IMR-90 (cell line): ENCODE results near the gene SLC35E3. TPM values are rescaled to one million over a fixed set of nuclear protein-coding genes. Genes with fewer than 3 reads are reported as not detected.
"Not testable (repeated sequence)": the region's sequence is repeated elsewhere in the genome, so short reads cannot be mapped to it uniquely, and the experiment has no call there.

Experiments
- ATAC-seq: fragments of 200-7000 bp; cut with Tn5 transposase; 2 replicates; pipeline ENCODE4 v1.9.1; 2020; ENCODE audit warnings: low read depth, mild to moderate bottlenecking, moderate library complexity
- BruUV-seq: library from RNA; stranded (reverse); fragments of 400-500 nt; replicated peaks from 2 replicates; lab custom pipeline; 2021; lab: Mats Ljungman, UMichigan
- CTCF ChIA-PET: fragments of 300-600 bp; formaldehyde crosslinking; extraction: SDS; loops from one replicate; lab custom pipeline; 2021; ENCODE audit warnings: antibody characterized with exemption; lab: Yijun Ruan, JAX
- POLR2A ChIA-PET: fragments of 300-600 bp; sonication (Branson Sonifier 250); formaldehyde crosslinking; loops from one replicate; lab custom pipeline; 2022; ENCODE audit warnings: antibody characterized with exemption; ENCODE audit not compliant: unreplicated experiment; lab: Charles Lee
- DNase-seq: peaks from one replicate; pipeline ENCODE4 v3.0.0; 2013
- H2AFZ ChIP-seq: replicated peaks from 2 replicates; pipeline ENCODE3; 2013; ENCODE audit warnings: low read length, mild to moderate bottlenecking; ENCODE audit not compliant: poor library complexity
- H2AK5ac ChIP-seq: 2 replicates; pipeline ENCODE4 v1.6.1; 2013; ENCODE audit warnings: low read depth, low read length, inconsistent platforms
- H2AK9ac ChIP-seq: replicated peaks from 2 replicates; pipeline ENCODE3; 2013; ENCODE audit warnings: mild to moderate bottlenecking, low read depth, low read length, moderate library complexity; ENCODE audit not compliant: poor library complexity
- H2BK120ac ChIP-seq: 2 replicates; pipeline ENCODE4 v1.6.1; 2013; ENCODE audit warnings: low read depth, low read length, inconsistent platforms
- H2BK15ac ChIP-seq: 3 replicates; pipeline ENCODE4 v1.6.1; 2013; ENCODE audit warnings: low read depth, low read length, inconsistent platforms
- H2BK20ac ChIP-seq: 2 replicates; pipeline ENCODE4 v1.6.1; 2013; ENCODE audit warnings: low read depth, mild to moderate bottlenecking, inconsistent platforms, low read length, moderate library complexity
- H2BK5ac ChIP-seq: 2 replicates; pipeline ENCODE4 v1.6.1; 2013; ENCODE audit warnings: mild to moderate bottlenecking, low read depth, low read length, inconsistent platforms; ENCODE audit not compliant: poor library complexity, severe bottlenecking
- H3K14ac ChIP-seq: replicated peaks from 2 replicates; pipeline ENCODE4 v1.6.1; 2013; ENCODE audit warnings: low read depth, low read length, inconsistent platforms
- H3K18ac ChIP-seq: 2 replicates; pipeline ENCODE4 v1.6.1; 2013; ENCODE audit warnings: low read depth, low read length, control low read depth
- H3K23ac ChIP-seq: 2 replicates; pipeline ENCODE4 v1.6.1; 2013; ENCODE audit warnings: low read depth, low read length, inconsistent platforms
- H3K27ac ChIP-seq: 2 replicates; pipeline ENCODE4 v1.5.1; 2013; ENCODE audit warnings: mild to moderate bottlenecking, control low read depth, low read length; ENCODE audit not compliant: insufficient read depth
- H3K27me3 ChIP-seq: 2 replicates; pipeline ENCODE4 v1.6.1; 2013; ENCODE audit warnings: low read length; ENCODE audit not compliant: control insufficient read depth, insufficient read depth
- H3K36me3 ChIP-seq: 2 replicates; pipeline ENCODE4 v1.6.1; 2013; ENCODE audit warnings: low read length, mixed read lengths; ENCODE audit not compliant: control insufficient read depth, insufficient read depth
- H3K4ac ChIP-seq: 2 replicates; pipeline ENCODE4 v1.6.1; 2013; ENCODE audit warnings: low read depth, low read length, inconsistent platforms
- H3K4me1 ChIP-seq: 2 replicates; pipeline ENCODE4 v1.6.1; 2013; ENCODE audit warnings: low read length, mixed read lengths; ENCODE audit not compliant: control insufficient read depth, insufficient read depth
- H3K4me2 ChIP-seq: 2 replicates; pipeline ENCODE4 v1.6.1; 2013; ENCODE audit warnings: low read depth, mild to moderate bottlenecking, control low read depth, low read length, moderate library complexity
- H3K4me3 ChIP-seq: 2 replicates; pipeline ENCODE4 v1.5.1; 2013; ENCODE audit warnings: low read depth, mild to moderate bottlenecking, control low read depth, low read length, moderate library complexity; ENCODE audit not compliant: insufficient read depth
- H3K56ac ChIP-seq: 2 replicates; pipeline ENCODE4 v1.6.1; 2013; ENCODE audit warnings: low read length, inconsistent platforms; ENCODE audit not compliant: insufficient read depth; ENCODE audit errors: extremely low read depth
- H3K79me1 ChIP-seq, 2 experiments: 2 replicates each; pipeline ENCODE4 v1.6.1; 2013; ENCODE audit warnings: low read length in 2 of 2, inconsistent platforms in 1 of 2, low read depth in 1 of 2
- H3K9ac ChIP-seq: 2 replicates; pipeline ENCODE4 v1.6.1; 2013; ENCODE audit warnings: low read depth, low read length, control low read depth
- H3K9me1 ChIP-seq: 2 replicates; pipeline ENCODE4 v1.6.1; 2013; ENCODE audit warnings: low read length, inconsistent platforms; ENCODE audit not compliant: insufficient read depth
- H3K9me3 ChIP-seq: 2 replicates; pipeline ENCODE4 v1.6.1; 2013; ENCODE audit warnings: low read length; ENCODE audit not compliant: control insufficient read depth, insufficient read depth
- H4K20me1 ChIP-seq: 2 replicates; pipeline ENCODE4 v1.6.1; 2013; ENCODE audit warnings: low read length, inconsistent platforms; ENCODE audit not compliant: insufficient read depth
- H4K5ac ChIP-seq: 2 replicates; pipeline ENCODE4 v1.6.1; 2013; ENCODE audit warnings: mild to moderate bottlenecking, low read depth, low read length, control low read depth
- H4K8ac ChIP-seq, 2 experiments: 2 replicates each; pipeline ENCODE4 v1.6.1; 2013; ENCODE audit warnings: low read depth in 2 of 2, low read length in 2 of 2, control low read depth in 1 of 2, inconsistent platforms in 1 of 2
- H4K91ac ChIP-seq: 2 replicates; pipeline ENCODE4 v1.6.1; 2013; ENCODE audit warnings: low read depth, low read length, inconsistent platforms; ENCODE audit not compliant: insufficient read depth
- BHLHE40 ChIP-seq: fragments of 150-350 bp; IDR thresholded peaks from 2 replicates; pipeline ENCODE4 v1.6.1; 2016; ENCODE audit warnings: mild to moderate bottlenecking, low read depth, low read length
- CHD1 ChIP-seq: IDR thresholded peaks from 2 replicates; pipeline ENCODE4 v1.6.1; 2012; ENCODE audit warnings: low read depth, low read length, improper control_type of control experiment
- RAD21 ChIP-seq: IDR thresholded peaks from 2 replicates; pipeline ENCODE4 v1.6.1; 2012; ENCODE audit warnings: low read length, improper control_type of control experiment
- SMC3 ChIP-seq: fragments of 150-350 bp; IDR thresholded peaks from 2 replicates; pipeline ENCODE4 v1.6.1; 2016; ENCODE audit warnings: low read depth, mild to moderate bottlenecking, antibody characterized with exemption, low read length, moderate library complexity
- WGBS, 2 experiments: methylation state at CpG; one replicate each; pipeline versions ENCODE4 v1.1.5 to v1.1.7; 2013; ENCODE audit warnings: missing lambda C conversion rate in 2 of 2; ENCODE audit not compliant: insufficient read length in 1 of 2; ENCODE audit errors: extremely low coverage in 2 of 2; 5-methylcytosine and 5-hydroxymethylcytosine counted together
- dilution Hi-C: fragments of 300-500 bp; cut with HindIII; formaldehyde crosslinking; loops from one replicate; pipeline ENCODE4 v1.14.3; 2018; ENCODE audit warnings: low sequenced_read_pairs; ENCODE audit not compliant: unreplicated experiment
- in situ Hi-C: fragments of 300-500 bp; cut with MboI; formaldehyde crosslinking; loops from 3 replicates; pipeline ENCODE4 v1.14.3; 2019; ENCODE audit warnings: low sequenced_read_pairs, inconsistent platforms, mixed read lengths
- intact Hi-C: fragments of 100-400 bp; cut with micrococcal nuclease; formaldehyde crosslinking; loops from 2 replicates; pipeline ENCODE4 v1.10.0; 2022
- polyA plus RNA-seq, 3 experiments: library from polyadenylated mRNA; depleted of rRNA; stranded (reverse); fragments of >200 nt; gene quantifications; 2 replicates each; pipeline ENCODE4 v1.2.3, GENCODE V29; 2012; ENCODE audit warnings: low replicate concordance in 1 of 3
- total RNA-seq: library from RNA; depleted of rRNA; stranded (reverse); fragments of >200 nt; gene quantifications from 2 replicates; pipeline ENCODE4 v1.2.3, GENCODE V29; 2012

SLC35E3 gene
- total and polyA plus RNA-seq, 2 of the 4 experiments (the other 2 are of a cell fraction): 3.6 to 5.1 TPM

GRCh38 chr12:68806488-68807237 lies 60.7 kb downstream of the SLC35E3 start:
- ATAC-seq: no peak
- TF ChIP-seq CHD1 (no peak), BHLHE40 (no peak), RAD21 (no peak), SMC3 (no peak)
- DNase-seq: no peak
- BruUV-seq: no TSS peak
- H3K4me1 ChIP-seq: peaks cover 2% of the 10 kb centered on the region; the same call in 1 of the 2 replicates
- H3K27me3 ChIP-seq: no peaks in the 10 kb centered on the region
- in situ Hi-C loops: no loop called here
- WGBS, 2 experiments: 100% methylated on average over 1 of the region's 18 CpGs; no CpG with 5 or more reads in 1 of the 2 experiments
- H3K4ac ChIP-seq: no peak overlapping the region
- dilution Hi-C loops: no loop called here
- CTCF ChIA-PET: interaction anchor here (0.8 kb wide), 1 partner anchor 44 kb away, joined by 3 read pairs; no protein-coding TSS in a partner anchor
- H2AFZ ChIP-seq: no peak overlapping the region
- no peaks in the 10 kb centered on the region; the same call in none of the 2 replicates for H4K20me1 ChIP-seq
- H3K23ac ChIP-seq: no peak overlapping the region
- H2AK5ac ChIP-seq: no peak overlapping the region
- no peak overlapping the region for H3K27ac ChIP-seq
- peaks cover 0 to 6% of the 10 kb centered on the region in 2 experiments; a peak in 1 of 4 replicates for H3K79me1 ChIP-seq
- H3K4me3 ChIP-seq: no peak overlapping the region
- no peak overlapping the region; the same call in 1 of the 2 replicates for H2BK120ac ChIP-seq
- H3K4me2 ChIP-seq: no peak overlapping the region
- POLR2A ChIA-PET: no interaction called here
- H4K8ac ChIP-seq: peak overlapping the region; percentile 33 to 51; a peak in 2 of 4 replicates
- no peak overlapping the region for H2BK5ac ChIP-seq
- H3K14ac ChIP-seq: no peak overlapping the region
- no peak overlapping the region for H4K91ac ChIP-seq
- H3K9me1 ChIP-seq: no peaks in the 10 kb centered on the region; the same call in 1 of the 2 replicates
- peaks cover 8% of the 10 kb centered on the region for H3K36me3 ChIP-seq
- H2AK9ac ChIP-seq: no peak overlapping the region
- H3K56ac ChIP-seq: 0 out of 2 replicates have a peak overlapping the region, but pooled peaks have one; percentile 67
- H3K9me3 ChIP-seq: no peaks in the 10 kb centered on the region
- no peak overlapping the region for H2BK20ac ChIP-seq
- H3K9ac ChIP-seq: no peak overlapping the region
- H2BK15ac ChIP-seq: no peak overlapping the region; the same call in 2 of the 3 replicates
- no peak overlapping the region for H3K18ac ChIP-seq
- H4K5ac ChIP-seq: no peak overlapping the region
- intact Hi-C loops: loop anchor here (1.0 to 10.0 kb wide), 4 partner anchors 74 to 764 kb away; partner anchors contain the start of genes IL26 and MDM1

GRCh38 chr12:68807274-68807575 lies 61.2 kb downstream of the SLC35E3 start:
- H3K18ac ChIP-seq: peak overlapping the region; percentile 84; the same call in 1 of the 2 replicates
- ATAC-seq, H3K4me1 ChIP-seq, H3K23ac ChIP-seq, H2AK9ac ChIP-seq, in situ Hi-C loops, H2BK20ac ChIP-seq, dilution Hi-C loops, H3K36me3 ChIP-seq, DNase-seq, H3K9me3 ChIP-seq, H3K9me1 ChIP-seq, H3K27me3 ChIP-seq, H3K79me1 ChIP-seq, BruUV-seq, H4K20me1 ChIP-seq: not testable (repeated sequence)
- H3K4ac ChIP-seq: peak overlapping the region; percentile 67
- H3K4me2 ChIP-seq: peak overlapping the region; percentile 72
- H2BK120ac ChIP-seq: peak overlapping the region; percentile 16; the same call in 1 of the 2 replicates
- H3K9ac ChIP-seq: peak overlapping the region; percentile 86
- H3K4me3 ChIP-seq: peak overlapping the region; percentile 96
- peak overlapping the region; percentile 54; the same call in 1 of the 2 replicates for H2AK5ac ChIP-seq
- H3K56ac ChIP-seq: peak overlapping the region; percentile 67; the same call in 1 of the 2 replicates
- peak overlapping the region; percentile 51 to 60 for H4K8ac ChIP-seq
- H2BK15ac ChIP-seq: peak overlapping the region; percentile 51; the same call in 1 of the 3 replicates
- H2AFZ ChIP-seq: peak overlapping the region; percentile 86
- H3K14ac ChIP-seq: peak overlapping the region; percentile 7; the same call in 1 of the 2 replicates
- H4K91ac ChIP-seq: peak overlapping the region; percentile 49; the same call in 1 of the 2 replicates
- 0% methylated on average over 2 of the region's 10 CpGs; no CpG with 5 or more reads in 1 of the 2 experiments for WGBS, 2 experiments
- H3K27ac ChIP-seq: peak overlapping the region; percentile 90
- intact Hi-C loops: loop anchor here (1.0 to 10.0 kb wide), 4 partner anchors 75 to 765 kb away; partner anchors contain the start of genes IL26 and MDM1
- POLR2A ChIA-PET: interaction anchor here (0.9 kb wide), 1 partner anchor 54 kb away, joined by 11 read pairs; no protein-coding TSS in a partner anchor
- H4K5ac ChIP-seq: peak overlapping the region; percentile 44
- H2BK5ac ChIP-seq: peak overlapping the region; percentile 73
- CTCF ChIA-PET: interaction anchor here (0.8 kb wide), 1 partner anchor 45 kb away, joined by 3 read pairs; no protein-coding TSS in a partner anchor
